Adrenal gland (tissue), 12 donors: ENCODE data around the gene CCL7. TPM values are rescaled to one million over a fixed set of nuclear protein-coding genes. Genes with fewer than 3 reads are reported as not detected.

Source experiments
- DNase-seq, 7 donors: peaks; one replicate each; pipeline ENCODE4 v3.0.0-alpha.2; 2019 to 2020
- H3K27ac ChIP-seq, 5 donors: fragments of 200-600 bp; sonication (generic) in 4 of 5; 1 replicate in 3 of 5; 2 replicates in 2 of 5; pipeline versions ENCODE4 v1.5.1 to v1.8.0; 2016 to 2020; ENCODE audit warnings: mild to moderate bottlenecking in 1 of 5
- H3K27me3 ChIP-seq: fragments of 200-600 bp; 2 replicates; pipeline ENCODE4 v1.8.0; 2021
- H3K36me3 ChIP-seq, 2 donors: fragments of 200-600 bp; replicated peaks in 1 of 2; 1 replicate in 1 of 2; 2 replicates in 1 of 2; pipeline versions ENCODE4 v1.5.1 to v1.8.0; 2018 to 2022
- H3K4me1 ChIP-seq, 2 donors: fragments of 200-600 bp; replicated peaks in 1 of 2; 1 replicate in 1 of 2; 2 replicates in 1 of 2; pipeline versions ENCODE4 v1.5.1 to v1.8.0; 2018 to 2021
- H3K4me3 ChIP-seq, 4 donors: fragments of 200-600 bp; sonication (generic) in 3 of 4; one replicate each; pipeline ENCODE4 v1.5.1; 2016 to 2018
- H3K9me3 ChIP-seq, 3 donors: fragments of 200-600 bp; sonication (generic) in 1 of 3; replicated peaks in 1 of 3; 1 replicate in 2 of 3; 2 replicates in 1 of 3; pipeline versions ENCODE4 v1.5.1 to v1.8.0; 2016 to 2021
- POLR2A ChIP-seq, 2 donors: fragments of 450-650 bp; IDR thresholded peaks; one replicate each; pipeline ENCODE4 v1.6.1; 2017; ENCODE audit warnings: antibody characterized with exemption in 2 of 2, mild to moderate bottlenecking in 2 of 2, moderate library complexity in 1 of 2
- WGBS, 4 donors: extraction: QIAGEN DNeasy Blood & Tissue Kit in 2 of 4; methylation state at CpG; one replicate each; pipeline versions ENCODE4 v1.1.5 to v1.1.7; 2013 to 2017; 5-methylcytosine and 5-hydroxymethylcytosine counted together
- intact Hi-C, 2 donors: fragments of 100-400 bp; cut with DNase I; formaldehyde crosslinking; loops; one replicate each; pipeline versions ENCODE4 v1.14.1 to v1.15.0; 2022 to 2023
- polyA plus RNA-seq, 3 donors: library from polyadenylated mRNA; stranded (reverse); fragments of 200-250 nt in 2 of 3; fragments of 350-450 nt in 1 of 3; fragmentation: Illumina TruSeq in 1 of 3; extraction: RNeasy Lipid Tissue Mini Kit (QIAGEN cat#74804) in 1 of 3; gene quantifications; one replicate each; pipeline ENCODE4 v1.2.3, GENCODE V29; 2013 to 2014
- total RNA-seq, 9 donors: library from RNA; depleted of rRNA in 4 of 9; stranded (reverse); fragments of >200 nt in 4 of 9; fragments of 120-200 nt in 1 of 9; fragmentation: NEBNext Ultra II Directional in 1 of 9; extraction: Animal tissue kit (Norgen Biotek cat#: 25700) in 1 of 9; gene quantifications; one replicate each; pipeline versions ENCODE4 v1.1.0 to v1.2.4, GENCODE V29; 2013 to 2023
- TF ChIP-seq, protein P1 (sequence below), 6 experiments: fragments of 450-650 bp in 4 of 6; fragments of 200-600 bp in 2 of 6; sonication (generic) in 1 of 6; IDR thresholded peaks; 1 replicate in 5 of 6; 2 replicates in 1 of 6; pipeline versions ENCODE4 v1.5.1 to v1.8.0; 2016 to 2021; ENCODE audit warnings: antibody characterized with exemption in 6 of 6, mild to moderate bottlenecking in 2 of 6, moderate library complexity in 1 of 6
- donor health status: healthy with polysubstance abuse.
- donor health status: Bipolar disorder and iron deficiency.
- donor health status: DM: yes; HTN: yes; CAD: no.
- donor health status: DM: no; HTN: no; CAD: no.
- donor health status: DM: no; HTN: no; CAD: no.
- donor health status: DM: yes; HTN: yes; CAD: no.

Gene CCL7
- total and polyA plus RNA-seq, 12 donors, result 0.64 to 2.2 (median 0.74) TPM; not detected in 9

GRCh38 chr17:34299956-34300577 is 30.0 kb downstream of the CCL7 start:
- 79 to 88% (median 80%) methylated on average over 3 of the region's 3 CpGs for WGBS, 4 donors
- Histone ChIP-seq H3K4me1 (peaks cover 0 to 9% of the 10 kb centered on the region in 2 donors), H3K27ac (no peak overlapping the region), H3K9me3 (no peaks in the 10 kb centered on the region), H3K27me3 (peaks cover 3% of the 10 kb centered on the region), H3K36me3 (no peaks in the 10 kb centered on the region), H3K4me3 (no peak overlapping the region)
- TF ChIP-seq, protein P1, sequence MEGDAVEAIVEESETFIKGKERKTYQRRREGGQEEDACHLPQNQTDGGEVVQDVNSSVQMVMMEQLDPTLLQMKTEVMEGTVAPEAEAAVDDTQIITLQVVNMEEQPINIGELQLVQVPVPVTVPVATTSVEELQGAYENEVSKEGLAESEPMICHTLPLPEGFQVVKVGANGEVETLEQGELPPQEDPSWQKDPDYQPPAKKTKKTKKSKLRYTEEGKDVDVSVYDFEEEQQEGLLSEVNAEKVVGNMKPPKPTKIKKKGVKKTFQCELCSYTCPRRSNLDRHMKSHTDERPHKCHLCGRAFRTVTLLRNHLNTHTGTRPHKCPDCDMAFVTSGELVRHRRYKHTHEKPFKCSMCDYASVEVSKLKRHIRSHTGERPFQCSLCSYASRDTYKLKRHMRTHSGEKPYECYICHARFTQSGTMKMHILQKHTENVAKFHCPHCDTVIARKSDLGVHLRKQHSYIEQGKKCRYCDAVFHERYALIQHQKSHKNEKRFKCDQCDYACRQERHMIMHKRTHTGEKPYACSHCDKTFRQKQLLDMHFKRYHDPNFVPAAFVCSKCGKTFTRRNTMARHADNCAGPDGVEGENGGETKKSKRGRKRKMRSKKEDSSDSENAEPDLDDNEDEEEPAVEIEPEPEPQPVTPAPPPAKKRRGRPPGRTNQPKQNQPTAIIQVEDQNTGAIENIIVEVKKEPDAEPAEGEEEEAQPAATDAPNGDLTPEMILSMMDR (IDR thresholded peaks at IDR 0.05), result no peak
- no peak for TF ChIP-seq POLR2A (IDR thresholded peaks at IDR 0.05)
- intact Hi-C loops, result no loop called here
- no peak for DNase-seq

GRCh38 chr17:34300652-34301370 is 30.8 kb downstream of the CCL7 start:
- Histone ChIP-seq H3K27me3 (peaks cover 3% of the 10 kb centered on the region), H3K27ac (no peak overlapping the region), H3K36me3 (no peaks in the 10 kb centered on the region), H3K4me1 (peaks cover 0 to 9% of the 10 kb centered on the region in 2 donors), H3K4me3 (no peak overlapping the region), H3K9me3 (no peaks in the 10 kb centered on the region)
- intact Hi-C loops, result no loop called here
- WGBS, 4 donors, result 67 to 87% (median 83%) methylated on average over 3 of the region's 3 CpGs
- DNase-seq, result no peak
- no peak for TF ChIP-seq POLR2A (IDR thresholded peaks at IDR 0.05)
- TF ChIP-seq, protein P1 (IDR thresholded peaks at IDR 0.05), result no peak

- H3K36me3 ChIP-seq, result no peaks in the 10 kb centered on the region
- H3K27me3 ChIP-seq, result peaks cover 3% of the 10 kb centered on the region
- H3K27ac ChIP-seq, result no peak overlapping the region
- H3K9me3 ChIP-seq, result no peaks in the 10 kb centered on the region
- TF ChIP-seq POLR2A (IDR thresholded peaks at IDR 0.05), result no peak
- TF ChIP-seq, protein P1 (IDR thresholded peaks at IDR 0.05), result no peak
- no peak overlapping the region for H3K4me3 ChIP-seq
- intact Hi-C loops, result no loop called here
- 65 to 84% (median 69%) methylated on average over 2 of the region's 2 CpGs for WGBS, 4 donors
- no peak for DNase-seq
- peaks cover 0 to 12% of the 10 kb centered on the region in 2 donors for H3K4me1 ChIP-seq
These were observed 32.0 kb downstream of the CCL7 start for GRCh38 chr17:34301986-34302385.

GRCh38 chr17:34302636-34303035 is 32.6 kb downstream of the CCL7 start:
- intact Hi-C loops, result no loop called here
- Histone ChIP-seq H3K9me3 (no peaks in the 10 kb centered on the region), H3K4me1 (peaks cover 0 to 12% of the 10 kb centered on the region in 2 donors), H3K27ac (no peak overlapping the region), H3K36me3 (no peaks in the 10 kb centered on the region), H3K27me3 (peaks cover 3% of the 10 kb centered on the region), H3K4me3 (no peak overlapping the region)
- no peak for DNase-seq
- TF ChIP-seq POLR2A (IDR thresholded peaks at IDR 0.05), result no peak
- TF ChIP-seq, protein P1 (IDR thresholded peaks at IDR 0.05), result no peak
- WGBS, 4 donors, result 75 to 85% (median 84%) methylated on average over 1 of the region's 1 CpG
